Daoy (cell line): Measurements from ENCODE around the gene THBS1. TPM values are rescaled to one million over a fixed set of nuclear protein-coding genes. Genes with fewer than 3 reads are reported as not detected.

Source experiments
- DNase-seq: peaks from one replicate; pipeline ENCODE4 v3.0.0-alpha.2; 2015; ENCODE audit warnings: low read depth
- total RNA-seq: library from RNA; depleted of rRNA; stranded (reverse); fragments of >200 nt; shearing (Covaris generic); gene quantifications from 2 replicates; pipeline ENCODE4 v1.2.3, GENCODE V29; 2014

The THBS1 gene
- total RNA-seq, 1 experiment from 2014 or later = 839 TPM

DNA sequence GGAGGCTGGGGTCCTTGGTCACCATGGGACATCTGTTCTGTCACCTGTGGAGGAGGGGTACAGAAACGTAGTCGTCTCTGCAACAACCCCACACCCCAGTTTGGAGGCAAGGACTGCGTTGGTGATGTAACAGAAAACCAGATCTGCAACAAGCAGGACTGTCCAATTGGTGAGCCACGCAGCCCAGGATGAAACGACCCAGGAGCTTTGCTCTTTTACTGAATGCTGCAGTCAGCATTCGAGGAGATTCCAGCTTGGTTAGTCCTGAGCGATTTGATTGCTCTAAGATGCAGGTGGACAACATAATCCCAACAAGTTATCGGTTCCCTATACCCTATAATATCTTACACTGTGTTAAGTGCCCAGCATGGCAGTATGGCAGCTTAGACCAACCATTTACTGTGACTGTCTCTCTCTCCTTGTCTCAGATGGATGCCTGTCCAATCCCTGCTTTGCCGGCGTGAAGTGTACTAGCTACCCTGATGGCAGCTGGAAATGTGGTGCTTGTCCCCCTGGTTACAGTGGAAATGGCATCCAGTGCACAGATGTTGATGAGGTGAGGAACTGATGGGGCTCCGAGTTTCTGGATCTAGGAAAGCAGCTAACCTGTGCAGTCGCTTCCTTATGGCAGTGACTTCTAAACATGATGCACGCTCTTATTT is 7.8 kb downstream of the THBS1 start:
- peak; percentile 27 for DNase-seq

DNA sequence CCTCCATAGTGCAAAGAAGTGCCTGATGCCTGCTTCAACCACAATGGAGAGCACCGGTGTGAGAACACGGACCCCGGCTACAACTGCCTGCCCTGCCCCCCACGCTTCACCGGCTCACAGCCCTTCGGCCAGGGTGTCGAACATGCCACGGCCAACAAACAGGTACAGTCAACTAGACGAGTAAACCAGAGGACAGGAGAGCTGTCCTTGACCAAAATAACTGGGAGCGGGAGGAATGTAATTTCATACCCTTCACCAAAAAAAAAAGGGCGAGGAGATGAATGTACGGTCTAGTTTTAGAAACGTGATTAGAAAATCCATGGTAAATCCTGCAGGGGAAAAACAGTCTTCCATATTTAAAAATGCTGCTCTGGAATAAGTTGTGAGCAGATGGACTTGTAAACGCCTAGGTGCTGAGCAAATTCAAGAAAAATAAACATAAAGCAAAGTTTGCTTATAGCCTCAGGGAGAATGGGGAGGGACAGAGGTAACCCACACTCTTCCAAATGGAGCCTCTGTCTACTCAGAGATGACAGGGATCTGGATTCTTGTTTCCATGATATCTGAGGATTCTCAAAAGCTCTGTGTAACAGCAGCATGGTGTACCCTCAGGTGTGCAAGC is 8.4 kb downstream of the THBS1 start:
- no peak for DNase-seq

DNA sequence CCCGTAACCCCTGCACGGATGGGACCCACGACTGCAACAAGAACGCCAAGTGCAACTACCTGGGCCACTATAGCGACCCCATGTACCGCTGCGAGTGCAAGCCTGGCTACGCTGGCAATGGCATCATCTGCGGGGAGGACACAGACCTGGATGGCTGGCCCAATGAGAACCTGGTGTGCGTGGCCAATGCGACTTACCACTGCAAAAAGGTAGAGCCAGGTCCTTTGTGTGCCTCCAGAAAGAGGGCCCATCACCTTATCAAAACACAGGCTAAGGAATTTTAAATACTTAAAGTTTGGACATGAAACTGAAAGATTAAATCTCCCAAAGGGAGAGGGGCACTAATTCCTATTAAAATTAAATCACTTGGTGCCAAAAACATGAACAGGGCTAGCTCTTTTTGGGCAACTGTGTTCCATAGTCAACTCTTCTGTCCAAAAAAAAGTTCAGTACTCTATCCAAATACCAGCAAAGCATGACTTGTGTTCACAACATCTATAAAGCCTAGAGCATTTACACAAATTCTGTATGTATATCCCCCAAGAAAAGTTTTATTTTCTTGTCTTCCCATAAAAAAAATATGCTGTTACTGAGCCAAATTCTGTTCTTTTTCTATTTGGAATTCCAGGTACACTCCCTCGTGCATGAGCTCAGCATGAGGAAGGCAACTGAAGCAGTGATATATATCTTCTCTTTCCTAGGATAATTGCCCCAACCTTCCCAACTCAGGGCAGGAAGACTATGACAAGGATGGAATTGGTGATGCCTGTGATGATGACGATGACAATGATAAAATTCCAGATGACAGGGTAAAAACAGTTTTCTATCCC is 9.2 kb downstream of the THBS1 start:
- peak; percentile 36 for DNase-seq

DNA sequence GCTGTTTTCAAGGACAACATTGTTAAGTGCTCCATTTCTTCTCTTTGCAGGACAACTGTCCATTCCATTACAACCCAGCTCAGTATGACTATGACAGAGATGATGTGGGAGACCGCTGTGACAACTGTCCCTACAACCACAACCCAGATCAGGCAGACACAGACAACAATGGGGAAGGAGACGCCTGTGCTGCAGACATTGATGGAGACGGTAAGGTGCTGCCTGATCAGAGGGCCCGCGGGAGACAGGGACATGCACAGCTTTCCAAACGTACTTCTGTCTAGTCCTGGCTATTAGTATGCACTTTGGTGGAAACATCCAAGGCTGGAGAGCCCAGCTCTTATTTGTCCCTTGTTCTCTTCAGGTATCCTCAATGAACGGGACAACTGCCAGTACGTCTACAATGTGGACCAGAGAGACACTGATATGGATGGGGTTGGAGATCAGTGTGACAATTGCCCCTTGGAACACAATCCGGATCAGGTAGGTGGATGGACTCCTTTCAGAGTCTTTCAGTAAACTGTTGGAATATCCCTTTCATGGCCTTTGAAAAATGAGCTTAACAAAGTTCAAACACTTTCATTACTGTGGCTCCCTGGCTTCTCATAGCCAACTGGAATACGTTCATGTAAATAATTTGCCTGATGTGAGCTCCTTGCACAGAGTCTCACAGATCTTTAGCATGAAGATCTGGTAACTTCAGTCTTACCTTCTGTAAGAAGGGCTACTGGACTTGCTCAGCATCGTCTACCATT is 10.4 kb downstream of the THBS1 start:
- DNase-seq = peak; percentile 13

DNA sequence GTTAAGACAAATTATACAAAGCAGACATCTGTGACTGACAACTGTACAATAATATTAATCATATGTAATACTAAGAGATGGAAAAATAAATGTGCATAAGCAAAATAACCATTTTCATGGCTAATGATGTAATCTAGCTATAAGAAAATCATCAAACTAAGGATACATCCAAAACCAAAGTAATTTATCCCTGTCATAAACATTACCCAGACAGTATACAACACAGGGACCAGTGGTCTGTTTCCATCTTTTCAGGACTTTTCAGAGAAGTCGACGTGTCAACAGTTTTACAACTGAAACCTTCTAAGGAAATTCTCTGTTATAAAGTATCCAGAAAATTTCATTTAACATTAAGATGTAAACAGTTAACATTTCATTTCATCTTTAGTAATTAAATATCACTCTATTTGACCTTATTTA is 11.0 kb downstream of the THBS1 start:
- DNase-seq = no peak

DNA sequence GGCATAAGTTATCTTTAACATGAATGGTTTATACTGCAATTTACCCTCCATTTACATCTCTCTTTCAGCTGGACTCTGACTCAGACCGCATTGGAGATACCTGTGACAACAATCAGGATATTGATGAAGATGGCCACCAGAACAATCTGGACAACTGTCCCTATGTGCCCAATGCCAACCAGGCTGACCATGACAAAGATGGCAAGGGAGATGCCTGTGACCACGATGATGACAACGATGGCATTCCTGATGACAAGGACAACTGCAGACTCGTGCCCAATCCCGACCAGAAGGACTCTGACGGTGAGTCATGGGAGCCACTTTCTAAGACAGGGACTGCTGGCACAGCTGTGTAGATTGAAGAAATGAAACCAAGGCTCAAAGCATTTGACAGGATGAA is 11.6 kb downstream of the THBS1 start:
- peak; percentile 43 for DNase-seq

DNA sequence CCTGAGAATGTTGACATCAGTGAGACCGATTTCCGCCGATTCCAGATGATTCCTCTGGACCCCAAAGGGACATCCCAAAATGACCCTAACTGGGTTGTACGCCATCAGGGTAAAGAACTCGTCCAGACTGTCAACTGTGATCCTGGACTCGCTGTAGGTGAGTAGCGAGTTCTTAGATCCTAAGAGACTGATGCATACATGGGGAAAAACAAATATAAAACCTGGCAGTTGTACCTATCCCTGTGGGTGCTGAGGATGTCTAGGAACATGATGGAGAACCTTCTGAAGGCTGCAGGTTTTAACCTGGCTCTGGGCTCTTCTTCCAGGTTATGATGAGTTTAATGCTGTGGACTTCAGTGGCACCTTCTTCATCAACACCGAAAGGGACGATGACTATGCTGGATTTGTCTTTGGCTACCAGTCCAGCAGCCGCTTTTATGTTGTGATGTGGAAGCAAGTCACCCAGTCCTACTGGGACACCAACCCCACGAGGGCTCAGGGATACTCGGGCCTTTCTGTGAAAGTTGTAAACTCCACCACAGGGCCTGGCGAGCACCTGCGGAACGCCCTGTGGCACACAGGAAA is 12.3 kb downstream of the THBS1 start:
- DNase-seq = peak; percentile 18

DNA sequence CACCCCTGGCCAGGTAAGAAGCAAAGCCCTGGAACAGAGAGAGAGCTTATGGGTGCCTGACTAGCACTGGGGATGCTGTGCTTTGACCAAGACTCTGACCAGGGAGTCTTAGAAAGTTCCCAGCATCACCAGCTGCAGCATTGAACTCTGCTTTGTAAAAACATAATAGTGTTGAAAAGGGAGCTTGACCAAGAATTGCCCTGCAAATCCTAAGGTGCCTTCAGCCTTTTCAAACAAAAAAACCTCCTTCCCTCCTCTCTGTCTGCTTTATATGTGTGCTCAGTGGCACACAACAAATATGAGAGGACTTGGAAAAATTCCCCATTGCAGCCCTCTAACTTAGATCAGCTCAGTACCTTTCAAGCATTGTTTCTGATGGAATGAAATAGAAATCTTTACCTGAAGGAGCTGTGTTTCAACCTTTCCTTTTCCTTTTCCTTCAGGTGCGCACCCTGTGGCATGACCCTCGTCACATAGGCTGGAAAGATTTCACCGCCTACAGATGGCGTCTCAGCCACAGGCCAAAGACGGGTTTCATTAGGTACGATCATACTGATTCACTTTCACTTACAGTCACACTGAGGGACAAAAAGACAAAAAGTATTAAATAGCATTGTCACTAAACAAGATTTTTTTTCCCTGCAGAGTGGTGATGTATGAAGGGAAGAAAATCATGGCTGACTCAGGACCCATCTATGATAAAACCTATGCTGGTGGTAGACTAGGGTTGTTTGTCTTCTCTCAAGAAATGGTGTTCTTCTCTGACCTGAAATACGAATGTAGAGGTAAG is 13.0 kb downstream of the THBS1 start:
- DNase-seq = peak; percentile 13

DNA sequence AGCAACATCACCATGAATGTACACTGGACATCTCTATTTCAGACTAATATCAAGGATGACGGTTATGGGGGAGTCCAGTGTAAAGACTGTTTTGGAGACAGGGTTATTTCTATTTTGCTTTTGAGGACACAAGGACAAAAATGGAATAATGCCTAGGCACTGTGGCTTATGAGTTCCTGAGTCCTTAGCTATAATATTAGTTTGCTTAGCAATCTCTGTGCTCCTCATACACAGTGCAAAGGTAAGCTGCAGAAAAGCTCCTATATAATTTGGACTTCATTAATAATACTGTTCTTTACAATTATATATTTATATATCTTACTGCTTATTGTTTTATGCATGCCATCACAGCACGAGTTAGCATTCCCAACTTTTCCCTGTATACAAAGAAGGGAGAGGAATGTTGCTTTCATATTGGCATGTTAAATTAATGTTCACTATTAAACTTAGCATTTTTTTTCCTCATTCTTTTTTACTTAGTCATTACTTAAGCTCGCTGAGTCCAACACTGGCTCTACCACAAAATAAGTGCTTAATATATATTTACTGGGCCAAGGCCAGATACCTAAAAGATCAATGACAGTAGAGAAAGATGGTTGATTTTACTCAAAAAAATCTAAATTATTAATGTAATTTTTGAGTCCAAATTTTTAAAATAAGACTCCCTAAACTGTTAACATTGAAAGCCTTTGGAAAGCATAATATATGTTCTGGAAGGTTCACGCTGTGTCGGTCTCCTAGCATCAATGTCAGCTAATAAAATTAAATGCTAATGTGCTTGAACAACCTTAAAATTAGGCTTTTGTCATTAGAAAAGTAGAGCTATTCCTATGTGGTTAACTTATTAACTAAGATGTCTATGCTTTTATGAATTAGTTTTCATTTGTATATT is 13.8 kb downstream of the THBS1 start:
- no peak for DNase-seq

DNA sequence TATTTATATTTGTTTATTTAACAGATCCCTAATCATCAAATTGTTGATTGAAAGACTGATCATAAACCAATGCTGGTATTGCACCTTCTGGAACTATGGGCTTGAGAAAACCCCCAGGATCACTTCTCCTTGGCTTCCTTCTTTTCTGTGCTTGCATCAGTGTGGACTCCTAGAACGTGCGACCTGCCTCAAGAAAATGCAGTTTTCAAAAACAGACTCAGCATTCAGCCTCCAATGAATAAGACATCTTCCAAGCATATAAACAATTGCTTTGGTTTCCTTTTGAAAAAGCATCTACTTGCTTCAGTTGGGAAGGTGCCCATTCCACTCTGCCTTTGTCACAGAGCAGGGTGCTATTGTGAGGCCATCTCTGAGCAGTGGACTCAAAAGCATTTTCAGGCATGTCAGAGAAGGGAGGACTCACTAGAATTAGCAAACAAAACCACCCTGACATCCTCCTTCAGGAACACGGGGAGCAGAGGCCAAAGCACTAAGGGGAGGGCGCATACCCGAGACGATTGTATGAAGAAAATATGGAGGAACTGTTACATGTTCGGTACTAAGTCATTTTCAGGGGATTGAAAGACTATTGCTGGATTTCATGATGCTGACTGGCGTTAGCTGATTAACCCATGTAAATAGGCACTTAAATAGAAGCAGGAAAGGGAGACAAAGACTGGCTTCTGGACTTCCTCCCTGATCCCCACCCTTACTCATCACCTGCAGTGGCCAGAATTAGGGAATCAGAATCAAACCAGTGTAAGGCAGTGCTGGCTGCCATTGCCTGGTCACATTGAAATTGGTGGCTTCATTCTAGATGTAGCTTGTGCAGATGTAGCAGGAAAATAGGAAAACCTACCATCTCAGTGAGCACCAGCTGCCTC is 14.7 kb downstream of the THBS1 start:
- DNase-seq = peak; percentile 16

DNA sequence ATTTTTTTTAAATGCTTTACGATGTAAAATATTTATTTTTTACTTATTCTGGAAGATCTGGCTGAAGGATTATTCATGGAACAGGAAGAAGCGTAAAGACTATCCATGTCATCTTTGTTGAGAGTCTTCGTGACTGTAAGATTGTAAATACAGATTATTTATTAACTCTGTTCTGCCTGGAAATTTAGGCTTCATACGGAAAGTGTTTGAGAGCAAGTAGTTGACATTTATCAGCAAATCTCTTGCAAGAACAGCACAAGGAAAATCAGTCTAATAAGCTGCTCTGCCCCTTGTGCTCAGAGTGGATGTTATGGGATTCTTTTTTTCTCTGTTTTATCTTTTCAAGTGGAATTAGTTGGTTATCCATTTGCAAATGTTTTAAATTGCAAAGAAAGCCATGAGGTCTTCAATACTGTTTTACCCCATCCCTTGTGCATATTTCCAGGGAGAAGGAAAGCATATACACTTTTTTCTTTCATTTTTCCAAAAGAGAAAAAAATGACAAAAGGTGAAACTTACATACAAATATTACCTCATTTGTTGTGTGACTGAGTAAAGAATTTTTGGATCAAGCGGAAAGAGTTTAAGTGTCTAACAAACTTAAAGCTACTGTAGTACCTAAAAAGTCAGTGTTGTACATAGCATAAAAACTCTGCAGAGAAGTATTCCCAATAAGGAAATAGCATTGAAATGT is 15.6 kb downstream of the THBS1 start:
- DNase-seq = no peak

DNA sequence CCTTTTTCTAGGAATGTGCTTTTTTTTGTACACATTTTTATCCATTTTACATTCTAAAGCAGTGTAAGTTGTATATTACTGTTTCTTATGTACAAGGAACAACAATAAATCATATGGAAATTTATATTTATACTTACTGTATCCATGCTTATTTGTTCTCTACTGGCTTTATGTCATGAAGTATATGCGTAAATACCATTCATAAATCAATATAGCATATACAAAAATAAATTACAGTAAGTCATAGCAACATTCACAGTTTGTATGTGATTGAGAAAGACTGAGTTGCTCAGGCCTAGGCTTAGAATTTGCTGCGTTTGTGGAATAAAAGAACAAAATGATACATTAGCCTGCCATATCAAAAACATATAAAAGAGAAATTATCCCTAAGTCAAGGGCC is 16.5 kb downstream of the THBS1 start:
- DNase-seq = no peak

DNA sequence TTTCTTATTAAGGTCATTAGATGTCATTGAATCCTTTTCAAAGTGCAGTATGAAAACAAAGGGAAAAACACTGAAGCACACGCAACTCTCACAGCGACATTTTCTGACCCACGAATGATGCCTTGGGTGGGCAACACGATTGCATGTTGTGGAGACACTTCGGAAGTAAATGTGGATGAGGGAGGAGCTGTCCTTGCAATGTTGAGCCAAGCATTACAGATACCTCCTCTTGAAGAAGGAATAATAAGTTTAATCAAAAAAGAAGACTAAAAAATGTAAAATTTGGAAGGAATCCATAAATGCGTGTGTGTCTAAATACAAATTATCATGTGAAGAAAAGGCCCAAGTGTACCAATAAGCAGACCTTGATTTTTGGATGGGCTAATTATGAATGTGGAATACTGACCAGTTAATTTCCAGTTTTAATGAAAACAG is 16.9 kb downstream of the THBS1 start:
- DNase-seq = peak; percentile 56

DNA sequence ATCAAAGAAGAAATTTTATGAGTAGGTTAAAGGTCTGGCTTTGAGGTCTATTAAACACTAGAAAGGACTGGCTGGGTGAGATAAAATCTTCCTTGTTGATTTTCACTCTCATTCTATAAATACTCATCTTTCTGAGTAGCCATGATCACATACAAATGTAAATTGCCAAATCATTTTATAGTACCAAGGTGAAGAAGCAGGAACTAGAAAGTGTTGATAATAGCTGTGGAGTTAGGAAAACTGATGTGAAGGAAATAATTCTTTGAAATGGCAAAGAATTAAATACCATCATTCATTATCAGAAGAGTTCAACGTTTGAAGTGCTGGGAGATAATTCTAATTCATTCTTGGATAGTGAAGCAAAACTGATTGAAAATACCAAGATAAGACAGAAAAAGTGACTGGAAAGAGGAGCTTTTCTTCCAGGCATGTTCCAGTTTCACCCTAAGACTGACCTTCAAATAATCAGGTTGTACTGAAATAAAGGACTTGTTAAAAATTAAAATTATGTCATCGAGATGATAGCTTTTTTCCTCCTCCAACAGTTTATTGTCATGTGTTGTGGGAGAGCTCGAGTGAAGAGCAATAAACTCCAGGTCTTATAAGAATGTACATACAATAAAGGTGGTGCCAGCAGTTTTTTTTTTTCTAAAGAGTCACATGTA is 17.4 kb downstream of the THBS1 start:
- DNase-seq = peak; percentile 28

DNA sequence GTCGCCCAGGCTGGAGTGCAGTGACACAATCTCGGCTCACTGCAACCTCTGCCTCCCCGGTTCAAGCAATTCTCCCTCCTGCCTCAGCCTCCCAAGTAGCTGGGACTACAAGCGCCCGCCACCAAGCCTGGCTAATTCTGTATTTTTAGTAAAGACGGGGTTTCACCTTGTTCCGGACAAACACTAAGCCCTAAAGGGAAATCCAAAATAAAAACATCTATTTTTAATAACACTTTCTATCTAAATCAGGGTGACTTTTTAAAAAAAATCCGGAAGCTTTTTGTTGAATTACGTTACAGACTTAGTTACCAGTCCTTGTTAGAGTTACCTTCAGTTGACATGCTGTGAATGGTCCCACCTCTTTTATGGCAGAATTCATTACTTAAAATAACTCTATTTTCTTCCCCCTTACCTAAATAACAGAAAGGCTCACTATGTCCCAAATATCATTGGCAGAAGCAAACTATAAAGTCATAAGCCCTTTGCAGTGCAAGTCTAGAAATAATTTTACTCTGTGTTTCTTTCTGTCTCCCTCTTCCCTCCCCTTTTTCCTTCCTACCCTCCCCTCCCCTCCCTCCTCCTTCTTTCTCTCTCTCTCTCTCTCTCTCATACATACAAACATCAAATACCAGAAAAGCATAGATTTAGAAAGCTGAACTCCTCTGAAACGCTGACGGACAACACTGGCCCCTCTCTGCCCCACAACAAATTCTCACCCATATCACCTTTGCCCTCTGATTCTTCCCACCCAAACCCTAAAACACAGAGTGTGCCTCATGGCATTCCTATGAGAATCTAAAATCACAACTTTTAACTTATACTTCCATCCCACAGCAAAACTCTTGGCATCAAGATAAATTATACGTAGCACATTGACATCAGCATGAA is 18.3 kb downstream of the THBS1 start:
- peak; percentile 15 for DNase-seq

DNA sequence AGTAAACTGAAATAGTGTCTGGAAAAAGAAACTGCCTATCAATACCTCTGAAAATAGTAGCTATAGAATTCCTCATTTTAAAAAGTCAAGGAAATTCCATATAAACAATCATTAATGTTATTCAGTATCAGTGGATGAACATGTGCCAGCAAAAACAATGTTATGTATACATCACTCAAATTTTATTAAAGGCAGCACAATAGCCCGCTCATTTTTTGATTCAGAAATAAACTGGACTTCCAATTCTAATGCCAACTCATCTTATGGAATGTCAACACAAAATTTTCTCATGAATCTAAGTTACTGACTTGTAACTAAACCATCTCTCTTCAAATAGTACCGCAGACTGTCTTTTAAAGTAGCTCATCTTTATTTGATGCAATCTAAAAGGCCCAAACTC is 19.0 kb downstream of the THBS1 start:
- no peak for DNase-seq

DNA sequence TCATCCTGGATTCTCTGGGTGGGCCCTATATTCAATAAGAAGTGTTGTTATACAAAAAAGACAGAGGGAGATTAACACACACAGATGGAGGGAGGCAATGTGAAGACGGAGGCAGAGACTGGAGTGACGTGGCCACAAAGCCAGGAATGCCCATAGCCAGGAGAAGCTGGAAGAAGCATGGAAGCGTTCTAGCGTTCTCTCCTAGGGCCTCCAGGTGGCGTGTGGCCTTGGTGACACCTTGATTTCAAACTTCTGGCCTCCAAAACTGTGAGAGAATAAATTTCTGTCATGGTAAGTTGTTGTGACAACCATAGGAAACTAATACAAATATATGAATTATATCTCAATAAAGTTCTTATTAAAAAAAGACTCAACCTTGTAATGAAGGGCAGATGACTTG is 21.3 kb downstream of the THBS1 start:
- peak; percentile 42 for DNase-seq
